GM18511 (cell line): ENCODE results near the gene MX1.

Experiments used
- ATAC-seq: cut with Tn5 transposase; IDR thresholded peaks from one replicate; pipeline ENCODE4 v1.9.1; 2021; ENCODE audit warnings: mild to moderate bottlenecking, moderate library complexity; ENCODE audit not compliant: unreplicated experiment

Gene MX1, protein sequence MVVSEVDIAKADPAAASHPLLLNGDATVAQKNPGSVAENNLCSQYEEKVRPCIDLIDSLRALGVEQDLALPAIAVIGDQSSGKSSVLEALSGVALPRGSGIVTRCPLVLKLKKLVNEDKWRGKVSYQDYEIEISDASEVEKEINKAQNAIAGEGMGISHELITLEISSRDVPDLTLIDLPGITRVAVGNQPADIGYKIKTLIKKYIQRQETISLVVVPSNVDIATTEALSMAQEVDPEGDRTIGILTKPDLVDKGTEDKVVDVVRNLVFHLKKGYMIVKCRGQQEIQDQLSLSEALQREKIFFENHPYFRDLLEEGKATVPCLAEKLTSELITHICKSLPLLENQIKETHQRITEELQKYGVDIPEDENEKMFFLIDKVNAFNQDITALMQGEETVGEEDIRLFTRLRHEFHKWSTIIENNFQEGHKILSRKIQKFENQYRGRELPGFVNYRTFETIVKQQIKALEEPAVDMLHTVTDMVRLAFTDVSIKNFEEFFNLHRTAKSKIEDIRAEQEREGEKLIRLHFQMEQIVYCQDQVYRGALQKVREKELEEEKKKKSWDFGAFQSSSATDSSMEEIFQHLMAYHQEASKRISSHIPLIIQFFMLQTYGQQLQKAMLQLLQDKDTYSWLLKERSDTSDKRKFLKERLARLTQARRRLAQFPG

GRCh38 chr21:41425954-41426675 lies at the start of gene MX1:
Gene MX1, plus strand, starts transcription at chr21:41426239. Its CDS starts 5,832 bp downstream, at chr21:41432071.
- ATAC-seq: peak; percentile 93

- no peak for ATAC-seq
Observed at GRCh38 chr21:41377715-41378114, 48.3 kb upstream of the MX1 start.

- no peak for ATAC-seq
Observed at GRCh38 chr21:41378849-41379248, 47.2 kb upstream of the MX1 start.

DNA sequence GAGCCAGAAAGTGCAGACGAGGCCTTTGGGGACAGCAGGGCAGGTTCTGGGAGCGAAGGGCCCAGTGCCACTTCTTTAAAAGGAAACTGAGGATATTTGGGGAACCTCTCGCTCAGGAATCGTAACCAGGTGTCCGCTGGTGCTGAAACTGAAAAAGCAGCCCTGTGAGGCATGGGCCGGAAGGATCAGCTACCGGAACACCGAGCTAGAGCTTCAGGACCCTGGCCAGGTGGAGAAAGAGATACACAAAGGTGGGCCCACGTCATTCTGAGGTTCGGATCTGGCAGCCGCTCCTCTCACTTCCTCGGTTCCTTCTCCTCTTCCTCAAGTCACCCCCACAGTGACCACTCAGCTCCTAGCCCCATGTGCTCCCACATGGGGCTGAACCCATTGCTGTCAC lies 46.1 kb upstream of the MX1 start:
- no peak for ATAC-seq

- no peak for ATAC-seq
Observed at GRCh38 chr21:41381731-41382130, 44.3 kb upstream of the MX1 start.

GRCh38 chr21:41387042-41387819 lies 38.8 kb upstream of the MX1 start:
- no peak for ATAC-seq

- ATAC-seq: no peak
Observed at GRCh38 chr21:41387824-41388223, 38.2 kb upstream of the MX1 start.

GRCh38 chr21:41388259-41388658 lies 37.8 kb upstream of the MX1 start:
- no peak for ATAC-seq

DNA sequence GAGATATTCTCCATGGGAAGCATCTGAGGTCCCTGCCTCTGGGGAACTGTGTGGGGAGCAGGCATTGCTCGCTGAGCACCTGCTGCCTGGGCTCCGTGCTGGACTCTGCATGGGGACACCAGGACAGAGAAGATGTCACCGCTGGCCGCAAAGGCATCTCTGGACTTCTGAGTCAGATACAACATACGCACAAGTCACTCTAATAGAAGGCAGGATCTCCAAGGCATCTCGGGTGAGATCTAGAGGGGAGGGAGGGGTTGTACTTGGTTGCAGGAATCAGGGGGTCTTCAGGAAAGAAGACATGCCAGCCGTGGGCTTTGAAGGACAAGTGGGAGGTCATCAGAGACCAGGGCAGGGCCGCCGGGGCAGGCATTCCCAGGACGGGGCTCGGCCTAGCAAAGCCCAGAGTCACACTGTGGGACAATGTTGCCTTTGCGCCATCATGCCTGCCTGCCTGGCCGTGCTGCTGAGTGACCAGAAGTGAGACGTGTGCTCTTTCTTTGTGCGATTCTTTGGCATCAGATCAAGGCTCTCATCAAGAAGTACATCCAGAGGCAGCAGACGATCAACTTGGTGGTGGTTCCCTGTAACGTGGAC lies 35.9 kb upstream of the MX1 start:
- ATAC-seq: no peak

DNA sequence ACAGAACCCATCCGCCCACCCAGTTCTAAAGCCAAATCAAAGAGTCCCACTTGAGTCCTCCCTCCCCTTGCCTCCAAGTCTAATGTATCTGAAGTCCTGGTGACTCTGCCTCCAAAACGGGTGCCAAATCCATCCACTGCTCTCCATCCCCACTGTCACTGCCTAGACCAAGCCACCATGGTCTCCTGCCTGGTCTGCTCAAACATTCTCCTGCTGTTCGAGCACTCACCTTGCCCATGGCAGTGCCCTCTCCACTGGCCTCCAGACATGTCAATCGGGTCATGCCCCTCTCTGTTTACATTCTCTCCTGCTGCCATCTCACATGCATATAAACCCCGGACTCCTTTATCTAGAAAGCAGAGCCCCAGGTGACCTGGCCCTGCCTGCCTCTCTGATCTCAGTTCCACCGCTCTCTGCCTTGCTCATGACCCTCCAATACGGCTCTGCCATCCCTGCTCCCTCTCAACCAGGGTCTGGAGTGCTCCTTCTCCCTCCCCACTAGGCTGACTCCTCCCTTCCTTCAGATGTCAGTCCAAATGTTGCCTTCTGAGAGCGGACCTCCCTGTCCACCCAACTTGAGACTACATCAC lies 32.1 kb upstream of the MX1 start:
- ATAC-seq: no peak

DNA sequence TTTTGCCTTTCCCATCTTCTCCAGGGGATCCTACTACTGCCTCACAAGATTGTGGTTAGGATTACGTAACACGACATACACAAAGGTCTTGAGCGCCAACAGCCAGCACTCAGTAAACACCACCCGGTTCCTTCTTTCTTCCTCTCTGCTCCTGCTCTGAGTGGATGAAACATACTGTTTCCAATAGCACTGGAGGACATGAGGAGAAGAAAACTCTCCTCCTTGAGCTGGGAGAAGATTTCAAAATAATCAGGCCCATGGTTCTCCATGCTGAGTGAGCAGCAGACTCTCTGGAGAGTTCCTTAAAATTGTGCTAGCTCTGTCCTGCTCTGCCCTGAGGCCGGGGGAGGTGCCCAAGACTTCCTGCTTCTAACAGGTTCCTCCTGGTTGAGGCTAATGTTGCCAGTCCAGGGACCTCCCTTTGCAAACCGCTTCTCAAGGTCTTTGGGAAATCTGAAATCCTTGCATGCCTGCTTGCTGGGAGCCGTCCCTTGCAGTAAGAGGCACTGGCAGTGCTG lies 29.4 kb upstream of the MX1 start:
- no peak for ATAC-seq

GRCh38 chr21:41397471-41397891 lies 28.6 kb upstream of the MX1 start:
- ATAC-seq: no peak

DNA sequence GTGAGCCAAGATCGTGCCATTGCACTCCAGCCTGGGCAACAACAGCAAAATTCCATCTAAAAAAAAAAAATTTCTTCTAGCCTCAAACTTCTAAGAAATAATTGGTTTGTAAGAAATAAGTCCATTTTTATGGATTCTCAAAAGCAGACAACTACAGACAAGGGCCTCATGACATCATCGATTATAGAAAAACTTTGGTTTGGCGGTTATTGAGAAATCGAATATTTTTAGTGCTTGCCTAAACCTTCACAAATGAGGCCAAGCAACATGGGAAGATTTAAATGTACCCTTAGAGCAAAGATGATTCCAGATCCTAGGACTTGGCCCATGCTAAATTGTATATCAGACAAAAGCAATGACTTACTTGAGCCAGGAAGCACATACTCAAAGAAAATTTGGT lies 27.8 kb upstream of the MX1 start:
- ATAC-seq: no peak

- no peak for ATAC-seq
Observed at GRCh38 chr21:41398831-41399230, 27.2 kb upstream of the MX1 start.

DNA sequence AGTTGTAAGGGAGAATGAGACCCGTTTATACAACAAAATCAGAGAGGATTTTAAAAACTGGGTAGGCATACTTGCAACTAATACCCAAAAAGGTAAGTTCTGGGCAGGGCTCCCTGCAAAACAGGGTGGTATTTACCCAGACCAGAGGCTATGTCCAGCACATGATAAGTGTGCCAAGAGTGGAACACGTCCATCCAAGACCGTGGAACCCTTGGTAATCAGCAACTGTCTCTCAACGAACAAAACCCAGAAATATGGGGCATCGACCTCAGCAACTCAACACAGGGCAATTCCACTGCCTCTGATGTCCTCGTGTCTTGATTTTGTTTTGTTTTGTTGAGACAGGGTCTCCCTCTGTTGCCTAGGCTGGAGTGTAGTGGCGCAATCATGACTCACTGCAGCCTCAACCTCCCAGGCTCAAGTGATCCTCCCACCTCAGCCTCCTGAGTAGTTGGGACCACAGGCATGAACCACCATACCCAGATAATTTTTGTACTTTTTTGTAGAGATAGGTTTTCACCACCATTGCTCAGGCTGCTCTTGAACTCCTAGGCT lies 26.7 kb upstream of the MX1 start:
- no peak for ATAC-seq

GRCh38 chr21:41402231-41402630 lies 23.8 kb upstream of the MX1 start:
- no peak for ATAC-seq

DNA sequence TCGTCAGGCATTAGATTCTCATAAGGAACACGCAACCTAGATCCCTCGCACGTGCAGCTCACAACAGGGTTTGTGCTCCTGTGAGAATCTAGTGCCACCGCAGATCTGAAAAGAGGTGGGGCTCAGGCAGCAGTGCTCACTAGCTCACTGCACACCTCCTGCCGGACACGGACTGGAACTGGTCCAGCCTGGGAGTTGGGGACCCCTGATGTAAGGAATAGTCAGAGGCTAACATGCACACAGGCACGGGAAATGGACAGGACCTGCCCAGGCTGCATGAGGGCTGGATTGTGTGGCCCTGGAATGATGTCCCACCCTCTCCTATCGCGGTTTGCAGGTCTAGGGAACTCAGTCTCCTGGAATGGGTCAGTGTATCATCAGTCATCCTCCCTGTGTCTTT lies 23.2 kb upstream of the MX1 start:
- no peak for ATAC-seq

GRCh38 chr21:41403331-41403730 lies 22.7 kb upstream of the MX1 start:
- ATAC-seq: no peak

GRCh38 chr21:41403966-41404365 lies 22.1 kb upstream of the MX1 start:
- no peak for ATAC-seq

GRCh38 chr21:41405321-41405720 lies 20.7 kb upstream of the MX1 start:
- ATAC-seq: no peak
